HG02571 (cell line): ENCODE measurements around the gene TMEM156.

Source experiments
- ATAC-seq: cut with Tn5 transposase; IDR thresholded peaks from one replicate; pipeline ENCODE4 v1.9.1; 2021; ENCODE audit warnings: mild to moderate bottlenecking, moderate library complexity; ENCODE audit not compliant: unreplicated experiment

The TMEM156 gene, protein sequence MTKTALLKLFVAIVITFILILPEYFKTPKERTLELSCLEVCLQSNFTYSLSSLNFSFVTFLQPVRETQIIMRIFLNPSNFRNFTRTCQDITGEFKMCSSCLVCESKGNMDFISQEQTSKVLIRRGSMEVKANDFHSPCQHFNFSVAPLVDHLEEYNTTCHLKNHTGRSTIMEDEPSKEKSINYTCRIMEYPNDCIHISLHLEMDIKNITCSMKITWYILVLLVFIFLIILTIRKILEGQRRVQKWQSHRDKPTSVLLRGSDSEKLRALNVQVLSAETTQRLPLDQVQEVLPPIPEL

GRCh38 chr4:39032218-39033085 lies at the start of gene TMEM156:
TSS of gene TMEM156 (minus strand) at chr4:39032409. CDS start at chr4:39032313, 96 bp downstream.
- ATAC-seq = peak; percentile 60

- no peak for ATAC-seq
These were observed 46.6 kb upstream of the TMEM156 start for GRCh38 chr4:39078829-39079228.

GRCh38 chr4:39068907-39069306 lies 36.7 kb upstream of the TMEM156 start:
- ATAC-seq = no peak

DNA sequence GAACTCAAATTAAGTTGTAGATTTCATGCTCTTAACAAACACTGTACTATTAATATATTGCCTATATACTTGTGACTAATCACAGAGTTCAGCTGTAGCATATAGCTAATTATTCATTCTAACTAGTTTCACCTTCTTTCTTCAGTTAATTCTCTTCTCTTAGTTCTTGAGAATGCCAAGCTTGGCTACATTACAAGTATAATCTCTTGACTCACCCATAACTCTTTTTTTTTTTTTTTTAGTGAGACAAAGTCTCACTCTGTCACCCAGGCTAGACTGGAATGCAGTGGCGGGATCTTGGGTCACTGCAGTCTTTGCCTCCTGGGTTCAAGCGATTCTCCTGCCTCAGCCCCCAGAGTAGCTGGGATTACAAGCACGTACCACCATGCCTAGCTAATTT lies 35.2 kb upstream of the TMEM156 start:
- no peak for ATAC-seq

DNA sequence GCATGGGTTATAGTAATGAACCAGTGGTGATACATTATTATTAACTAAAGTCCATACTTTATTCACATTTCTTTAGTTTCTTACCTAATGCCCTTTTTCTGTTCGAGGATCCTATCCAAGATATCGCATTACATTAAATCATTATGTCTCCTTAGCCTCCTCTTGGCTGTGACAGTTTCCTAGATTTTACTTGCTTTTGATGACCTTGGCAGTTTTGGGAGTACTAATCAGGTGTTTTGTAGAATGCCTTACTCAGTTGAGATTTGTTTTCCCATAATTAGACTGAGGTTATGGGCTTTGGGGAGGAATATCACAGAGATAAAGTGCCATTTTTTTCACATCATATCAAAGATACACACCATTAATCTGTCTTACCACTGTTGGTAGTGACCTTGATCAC lies 34.8 kb upstream of the TMEM156 start:
- ATAC-seq = no peak

- ATAC-seq = no peak
These were observed 34.2 kb upstream of the TMEM156 start for GRCh38 chr4:39066371-39066770.

- ATAC-seq = no peak
These were observed 31.2 kb upstream of the TMEM156 start for GRCh38 chr4:39063430-39063829.

GRCh38 chr4:39062770-39063097 lies 30.5 kb upstream of the TMEM156 start:
- ATAC-seq = no peak

- ATAC-seq = no peak
These were observed 30.0 kb upstream of the TMEM156 start, which contains the start of gene KLHL5 for GRCh38 chr4:39062094-39062769. TSS of gene KLHL5 (plus strand) at chr4:39062232. CDS start at chr4:39062653, 421 bp downstream.

GRCh38 chr4:39061457-39061856 lies 29.2 kb upstream of the TMEM156 start:
- ATAC-seq = no peak

DNA sequence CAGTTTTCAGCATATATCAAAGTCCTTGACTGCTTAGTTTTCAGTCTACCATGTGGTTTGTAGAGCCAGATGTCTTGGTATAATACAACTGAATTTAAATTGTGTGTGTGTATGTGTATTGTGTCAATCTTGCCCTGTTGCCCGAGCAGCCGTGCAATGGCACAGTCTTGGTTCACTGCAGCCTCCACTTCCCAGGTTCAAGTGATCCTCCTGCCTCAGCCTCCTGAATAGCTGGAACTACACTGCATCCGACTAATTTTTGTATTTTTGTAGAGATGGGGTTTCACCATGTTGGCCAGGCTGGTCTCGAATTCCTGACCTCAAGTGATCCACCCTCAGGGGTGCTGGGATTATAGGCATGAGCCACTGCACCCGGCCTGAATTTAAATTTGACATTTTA lies 23.8 kb upstream of the TMEM156 start:
- ATAC-seq = no peak

- no peak for ATAC-seq
These were observed 22.3 kb upstream of the TMEM156 start for GRCh38 chr4:39054497-39054896.

- ATAC-seq = no peak
These were observed 21.8 kb upstream of the TMEM156 start for GRCh38 chr4:39053983-39054382.

DNA sequence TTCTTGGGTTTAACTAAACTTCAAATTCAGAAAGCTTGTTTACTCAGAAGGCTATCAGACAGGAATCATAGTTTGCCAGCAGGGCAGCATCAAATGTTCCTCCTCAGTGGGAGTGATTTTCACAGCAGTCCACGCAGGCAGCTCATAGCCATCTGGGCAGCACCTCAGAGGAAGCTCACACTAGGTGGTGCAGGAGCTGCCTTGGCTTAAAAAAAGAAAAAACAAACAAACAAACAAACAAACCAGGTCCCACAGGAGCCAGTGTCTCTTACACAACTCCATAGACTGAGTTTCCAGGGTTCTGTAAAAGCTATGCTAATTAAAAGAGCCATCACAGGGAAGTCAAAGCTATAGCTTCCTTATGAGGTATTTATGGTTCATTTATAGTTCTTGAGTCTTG lies 19.3 kb upstream of the TMEM156 start:
- ATAC-seq = no peak

- ATAC-seq = no peak
These were observed 18.4 kb upstream of the TMEM156 start for GRCh38 chr4:39050590-39050989.

DNA sequence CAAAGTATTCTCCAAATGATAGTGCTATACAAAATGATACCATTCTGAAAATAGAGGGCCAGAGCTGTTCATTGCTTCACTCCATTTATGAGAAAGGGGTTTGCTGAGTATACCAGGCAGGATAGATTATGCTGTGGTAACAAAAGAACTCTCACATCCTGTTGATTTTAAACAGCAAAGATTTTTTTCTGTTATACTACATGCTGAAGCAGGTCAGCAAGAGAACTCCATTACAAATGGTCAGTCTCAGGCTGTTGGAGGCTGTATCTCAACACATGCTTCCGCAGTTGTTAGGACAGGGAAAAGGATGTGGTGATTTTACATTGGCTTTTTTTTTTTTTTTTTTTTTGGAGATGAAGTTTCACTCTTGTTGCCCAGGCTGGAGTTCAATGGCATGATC lies 16.1 kb upstream of the TMEM156 start:
- ATAC-seq = no peak

DNA sequence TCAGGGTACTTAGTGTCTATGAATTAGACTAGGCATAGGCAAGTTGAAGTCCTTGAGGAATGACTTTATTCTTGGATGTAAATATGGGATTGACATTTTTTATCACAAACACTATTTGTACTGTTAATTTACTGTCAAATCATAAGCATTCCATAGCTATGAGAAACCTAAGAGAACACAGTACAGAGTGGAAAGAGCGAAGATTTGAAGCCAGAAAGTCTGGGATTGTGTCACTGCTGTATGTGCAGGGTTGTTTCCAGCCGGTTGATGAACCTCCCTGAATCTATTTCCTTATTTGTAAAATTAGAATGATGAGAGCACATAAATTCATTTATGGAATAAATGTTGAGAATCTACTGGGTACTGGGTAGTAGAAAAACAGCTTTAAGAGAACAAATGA lies 15.5 kb upstream of the TMEM156 start:
- no peak for ATAC-seq

DNA sequence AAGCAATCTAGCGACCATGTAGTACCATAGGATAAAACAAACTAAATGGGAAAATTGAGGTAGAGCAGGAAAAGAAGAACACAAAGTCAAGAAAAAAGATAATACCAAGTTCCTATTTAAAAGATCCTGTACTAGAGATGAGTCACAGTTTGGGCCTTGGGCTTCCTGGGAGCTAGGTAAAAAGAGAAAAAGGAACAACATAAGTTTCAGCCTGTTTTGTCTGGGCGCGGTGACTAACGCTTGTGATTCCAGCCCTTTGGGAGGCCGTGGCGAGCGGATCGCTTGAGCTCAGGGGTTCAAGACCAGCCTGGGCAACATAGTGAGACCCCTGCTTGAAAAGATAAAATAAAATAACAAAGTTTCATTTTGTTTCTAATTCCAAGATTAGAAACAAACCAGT lies 14.0 kb upstream of the TMEM156 start:
- no peak for ATAC-seq

- ATAC-seq = no peak
These were observed 13.6 kb upstream of the TMEM156 start for GRCh38 chr4:39045827-39046221.

- no peak for ATAC-seq
These were observed 13.0 kb upstream of the TMEM156 start for GRCh38 chr4:39044956-39045826.
